HepG2 (cell line): ENCODE data around the gene FRMD8. TPM values are rescaled to one million over a fixed set of nuclear protein-coding genes. Genes with fewer than 3 reads are reported as not detected.

Source experiments
- AHR ChIP-seq: IDR thresholded peaks from 2 replicates; pipeline ENCODE4 v1.6.1; 2018; ENCODE audit warnings: missing genetic modification reagents, missing compliant biosample characterization
- ATRX ChIP-seq: sonication (generic); formaldehyde crosslinking; IDR thresholded peaks from 2 replicates; pipeline ENCODE4 v1.4.0; 2020; ENCODE audit warnings: missing genetic modification reagents, borderline replicate concordance
- BRD4 ChIP-seq: sonication (generic); formaldehyde crosslinking; IDR thresholded peaks from 2 replicates; pipeline ENCODE4 v1.4.0; 2020; ENCODE audit warnings: missing genetic modification reagents
- CEBPZ ChIP-seq: IDR thresholded peaks from 2 replicates; pipeline ENCODE4 v1.6.1; 2012; ENCODE audit warnings: low read length, improper control_type of control experiment
- ELF3 ChIP-seq: IDR thresholded peaks from 2 replicates; pipeline ENCODE4 v1.6.1; 2016; ENCODE audit warnings: missing genetic modification reagents, missing compliant biosample characterization
- FOXA3 ChIP-seq: IDR thresholded peaks from 2 replicates; pipeline ENCODE4 v1.6.1; 2016; ENCODE audit warnings: missing genetic modification reagents, missing compliant biosample characterization
- JUND ChIP-seq: sonication (generic); formaldehyde crosslinking; IDR thresholded peaks from 2 replicates; pipeline ENCODE4 v1.8.0; 2022; ENCODE audit warnings: mild to moderate bottlenecking, missing genetic modification reagents
- MAFF ChIP-seq: IDR thresholded peaks from 2 replicates; pipeline ENCODE4 v1.6.1; 2011; ENCODE audit warnings: low read depth, low read length, improper control_type of control experiment
- MLLT10 ChIP-seq: sonication (generic); formaldehyde crosslinking; IDR thresholded peaks from 2 replicates; pipeline ENCODE4 v1.4.0; 2020; ENCODE audit warnings: missing genetic modification reagents
- MTF1 ChIP-seq: sonication (generic); formaldehyde crosslinking; IDR thresholded peaks from 2 replicates; pipeline ENCODE4 v1.5.0; 2020; ENCODE audit warnings: missing genetic modification reagents
- MTF2 ChIP-seq: sonication (generic); formaldehyde crosslinking; IDR thresholded peaks from 2 replicates; pipeline ENCODE4 v1.5.0; 2020; ENCODE audit warnings: missing genetic modification reagents, borderline replicate concordance
- NFYC ChIP-seq: IDR thresholded peaks from 2 replicates; pipeline ENCODE4 v1.6.1; 2016; ENCODE audit warnings: missing genetic modification reagents, missing compliant biosample characterization
- POLR2AphosphoS2 ChIP-seq: IDR thresholded peaks from 2 replicates; pipeline ENCODE4 v1.6.1; 2011; ENCODE audit warnings: low read depth, low read length, improper control_type of control experiment
- SMAD1 ChIP-seq: sonication (generic); formaldehyde crosslinking; IDR thresholded peaks from 2 replicates; pipeline ENCODE4 v1.4.0; 2020; ENCODE audit warnings: missing genetic modification reagents, low read depth, mild to moderate bottlenecking, borderline replicate concordance
- XRCC5 ChIP-seq: fragments of 200-400 bp; formaldehyde crosslinking; optimal IDR thresholded peaks from 2 replicates; pipeline ENCODE3; 2017; ENCODE audit warnings: mild to moderate bottlenecking, low read length
- ZIK1 ChIP-seq: sonication (generic); formaldehyde crosslinking; IDR thresholded peaks from 2 replicates; pipeline ENCODE4 v1.5.0; 2020; ENCODE audit warnings: mild to moderate bottlenecking, low read depth, missing genetic modification reagents, borderline replicate concordance
- ZNF10 ChIP-seq: sonication (generic); formaldehyde crosslinking; IDR thresholded peaks from 2 replicates; pipeline ENCODE4 v1.4.0; 2020; ENCODE audit warnings: mild to moderate bottlenecking, low read depth, missing genetic modification reagents, borderline replicate concordance
- ZNF12 ChIP-seq: sonication (generic); formaldehyde crosslinking; IDR thresholded peaks from 2 replicates; pipeline ENCODE4 v1.5.0; 2020; ENCODE audit warnings: missing genetic modification reagents
- ZNF138 ChIP-seq: sonication (generic); formaldehyde crosslinking; IDR thresholded peaks from 2 replicates; pipeline ENCODE4 v1.5.0; 2020; ENCODE audit warnings: mild to moderate bottlenecking, low read depth, missing genetic modification reagents
- ZNF232 ChIP-seq: sonication (generic); formaldehyde crosslinking; IDR thresholded peaks from 2 replicates; pipeline ENCODE4 v1.4.0; 2020; ENCODE audit warnings: missing genetic modification reagents, borderline replicate concordance
- ZNF451 ChIP-seq: sonication (generic); formaldehyde crosslinking; IDR thresholded peaks from 2 replicates; pipeline ENCODE4 v1.5.0; 2020; ENCODE audit warnings: mild to moderate bottlenecking, missing genetic modification reagents
- ZNF558 ChIP-seq: sonication (generic); formaldehyde crosslinking; IDR thresholded peaks from 2 replicates; pipeline ENCODE4 v1.9.0; 2022; ENCODE audit warnings: mild to moderate bottlenecking, missing genetic modification reagents, borderline replicate concordance
- ZNF776 ChIP-seq: sonication (generic); formaldehyde crosslinking; IDR thresholded peaks from 2 replicates; pipeline ENCODE4 v1.4.0; 2020; ENCODE audit warnings: mild to moderate bottlenecking, missing genetic modification reagents
- polyA plus RNA-seq, 8 experiments: library from polyadenylated mRNA; depleted of rRNA in 3 of 8; stranded (reverse) in 7 of 8; unstranded in 1 of 8; fragments of >200 nt; fragmentation: Illumina TruSeq in 4 of 8; extraction: Trizol in 4 of 8; gene quantifications; 2 replicates each; pipeline versions ENCODE4 v1.2.1 to v1.2.3, GENCODE V29; 2011 to 2016; ENCODE audit warnings: low read depth in 4 of 8, missing spikeins in 1 of 8, mixed read lengths in 1 of 8; ENCODE audit not compliant: insufficient read depth in 1 of 8
- total RNA-seq, 5 experiments: library from RNA; depleted of rRNA; stranded (reverse); fragments of >200 nt; fragmentation: Illumina TruSeq; extraction: Trizol; gene quantifications; 2 replicates each; pipeline ENCODE4 v1.2.3, GENCODE V29; 2016; ENCODE audit warnings: low read depth in 1 of 5
- TF ChIP-seq, protein P1 (sequence below): sonication (generic); formaldehyde crosslinking; IDR thresholded peaks from 2 replicates; pipeline ENCODE4 v1.4.0; 2020; ENCODE audit warnings: low read depth, mild to moderate bottlenecking, missing genetic modification reagents
- TF ChIP-seq, protein P2 (sequence below): sonication (generic); formaldehyde crosslinking; IDR thresholded peaks from 2 replicates; pipeline ENCODE4 v1.8.0; 2022; ENCODE audit warnings: mild to moderate bottlenecking, missing genetic modification reagents; ENCODE audit not compliant: insufficient replicate concordance

The FRMD8 gene
- total and polyA plus RNA-seq, 2 of the 13 experiments (the other 11 are each of a cell fraction or from before 2014, with no cell fraction given): 5.8 to 20.6 TPM

GRCh38 chr11:65382033-65382803, 4.2 kb upstream of the FRMD8 start, which contains the start of gene SLC25A45 (continued):
- TF ChIP-seq CEBPZ (no peak), ZNF12 (CRISPR knock-in tag) (no peak; the same call in 1 of the 2 replicates), AHR (peak; percentile 78), XRCC5 (peak; percentile 71), ZNF558 (no peak; the same call in 1 of the 2 replicates), POLR2AphosphoS2 (no peak), ZNF232 (CRISPR knock-in tag) (0 out of 2 replicates have a peak, but pooled peaks have one; percentile 0), ZNF776 (CRISPR knock-in tag) (no peak), MLLT10 (CRISPR knock-in tag) (no peak), MTF1 (no peak), BRD4 (no peak), NFYC (CRISPR knock-in tag) (no peak), MTF2 (CRISPR knock-in tag) (no peak), ATRX (CRISPR knock-in tag) (no peak; the same call in 1 of the 2 replicates), MAFF (no peak), FOXA3 (CRISPR knock-in tag) (peak; percentile 34), ZNF451 (CRISPR knock-in tag) (peak; percentile 88; the same call in 1 of the 2 replicates), ZNF138 (CRISPR knock-in tag) (no peak), ZNF10 (CRISPR knock-in tag) (no peak), ZIK1 (peak; percentile 82), ELF3 (CRISPR knock-in tag) (peak; percentile 58), JUND (CRISPR knock-in tag) (peak; percentile 90), SMAD1 (no peak)
- TF ChIP-seq, protein P1, sequence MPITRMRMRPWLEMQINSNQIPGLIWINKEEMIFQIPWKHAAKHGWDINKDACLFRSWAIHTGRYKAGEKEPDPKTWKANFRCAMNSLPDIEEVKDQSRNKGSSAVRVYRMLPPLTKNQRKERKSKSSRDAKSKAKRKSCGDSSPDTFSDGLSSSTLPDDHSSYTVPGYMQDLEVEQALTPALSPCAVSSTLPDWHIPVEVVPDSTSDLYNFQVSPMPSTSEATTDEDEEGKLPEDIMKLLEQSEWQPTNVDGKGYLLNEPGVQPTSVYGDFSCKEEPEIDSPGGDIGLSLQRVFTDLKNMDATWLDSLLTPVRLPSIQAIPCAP (CRISPR knock-in tag): no peak
- TF ChIP-seq, protein P2, sequence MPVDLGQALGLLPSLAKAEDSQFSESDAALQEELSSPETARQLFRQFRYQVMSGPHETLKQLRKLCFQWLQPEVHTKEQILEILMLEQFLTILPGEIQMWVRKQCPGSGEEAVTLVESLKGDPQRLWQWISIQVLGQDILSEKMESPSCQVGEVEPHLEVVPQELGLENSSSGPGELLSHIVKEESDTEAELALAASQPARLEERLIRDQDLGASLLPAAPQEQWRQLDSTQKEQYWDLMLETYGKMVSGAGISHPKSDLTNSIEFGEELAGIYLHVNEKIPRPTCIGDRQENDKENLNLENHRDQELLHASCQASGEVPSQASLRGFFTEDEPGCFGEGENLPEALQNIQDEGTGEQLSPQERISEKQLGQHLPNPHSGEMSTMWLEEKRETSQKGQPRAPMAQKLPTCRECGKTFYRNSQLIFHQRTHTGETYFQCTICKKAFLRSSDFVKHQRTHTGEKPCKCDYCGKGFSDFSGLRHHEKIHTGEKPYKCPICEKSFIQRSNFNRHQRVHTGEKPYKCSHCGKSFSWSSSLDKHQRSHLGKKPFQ: peak; percentile 99
